HEK293 (cell line): ENCODE results near the gene LARP6.

ENCODE experiments used
- BCL6B ChIP-seq: fragments of 450-650 bp; formaldehyde crosslinking; IDR thresholded peaks from 2 replicates; pipeline ENCODE4 v1.5.1; 2017; ENCODE audit warnings: missing biosample characterization, missing genetic modification characterization
- KLF7 ChIP-seq: fragments of 450-650 bp; formaldehyde crosslinking; IDR thresholded peaks from 2 replicates; pipeline ENCODE4 v1.5.1; 2016; ENCODE audit warnings: missing biosample characterization, missing genetic modification characterization, borderline replicate concordance
- MZF1 ChIP-seq: fragments of 450-650 bp; formaldehyde crosslinking; IDR thresholded peaks from 2 replicates; pipeline ENCODE4 v1.5.1; 2017; ENCODE audit warnings: missing biosample characterization, missing genetic modification characterization, borderline replicate concordance
- OSR2 ChIP-seq: fragments of 450-650 bp; formaldehyde crosslinking; IDR thresholded peaks from 2 replicates; pipeline ENCODE4 v1.5.1; 2016; ENCODE audit warnings: missing biosample characterization, missing genetic modification characterization
- SP2 ChIP-seq: fragments of 450-650 bp; formaldehyde crosslinking; IDR thresholded peaks from 2 replicates; pipeline ENCODE4 v1.5.1; 2016; ENCODE audit warnings: missing biosample characterization, missing genetic modification characterization
- ZBTB10 ChIP-seq: fragments of 450-650 bp; formaldehyde crosslinking; IDR thresholded peaks from 2 replicates; pipeline ENCODE4 v1.5.1; 2016; ENCODE audit warnings: missing biosample characterization, missing genetic modification characterization
- ZBTB21 ChIP-seq: fragments of 450-650 bp; formaldehyde crosslinking; IDR thresholded peaks from 2 replicates; pipeline ENCODE4 v1.5.1; 2017; ENCODE audit warnings: missing biosample characterization, missing genetic modification characterization
- ZBTB49 ChIP-seq: fragments of 450-650 bp; formaldehyde crosslinking; IDR thresholded peaks from 2 replicates; pipeline ENCODE4 v1.5.1; 2016; ENCODE audit warnings: missing biosample characterization, missing genetic modification characterization, low read depth
- ZNF10 ChIP-seq: fragments of 450-650 bp; formaldehyde crosslinking; IDR thresholded peaks from 2 replicates; pipeline ENCODE4 v1.5.1; 2017; ENCODE audit warnings: missing biosample characterization, missing genetic modification characterization
- ZNF202 ChIP-seq: fragments of 450-650 bp; formaldehyde crosslinking; IDR thresholded peaks from 2 replicates; pipeline ENCODE4 v1.5.1; 2016; ENCODE audit warnings: missing biosample characterization, missing genetic modification characterization, borderline replicate concordance
- ZNF214 ChIP-seq: fragments of 450-650 bp; formaldehyde crosslinking; IDR thresholded peaks from 2 replicates; pipeline ENCODE4 v1.5.1; 2017; ENCODE audit warnings: missing biosample characterization, mild to moderate bottlenecking, missing genetic modification characterization, borderline replicate concordance
- ZNF311 ChIP-seq: fragments of 450-650 bp; formaldehyde crosslinking; IDR thresholded peaks from 2 replicates; pipeline ENCODE4 v1.5.1; 2017; ENCODE audit warnings: missing biosample characterization, missing genetic modification characterization, borderline replicate concordance
- ZNF335 ChIP-seq: fragments of 450-650 bp; formaldehyde crosslinking; conservative IDR thresholded peaks from 2 replicates; pipeline ENCODE4 v1.5.1; 2016; ENCODE audit warnings: missing biosample characterization, missing genetic modification characterization
- ZNF416 ChIP-seq: fragments of 450-650 bp; formaldehyde crosslinking; IDR thresholded peaks from 2 replicates; pipeline ENCODE4 v1.5.1; 2016; ENCODE audit warnings: missing biosample characterization, missing genetic modification characterization
- ZNF488 ChIP-seq: fragments of 450-650 bp; formaldehyde crosslinking; IDR thresholded peaks from 2 replicates; pipeline ENCODE4 v1.5.1; 2016; ENCODE audit warnings: missing biosample characterization, missing genetic modification characterization
- ZNF513 ChIP-seq: fragments of 450-650 bp; IDR thresholded peaks from 2 replicates; pipeline ENCODE4 v1.5.1; 2018; ENCODE audit warnings: missing biosample characterization, missing genetic modification characterization
- ZNF544 ChIP-seq: fragments of 450-650 bp; formaldehyde crosslinking; IDR thresholded peaks from 2 replicates; pipeline ENCODE4 v1.5.0; 2017; ENCODE audit warnings: missing biosample characterization, missing genetic modification characterization
- ZNF624 ChIP-seq: fragments of 450-650 bp; formaldehyde crosslinking; IDR thresholded peaks from 2 replicates; pipeline ENCODE4 v1.5.1; 2017; ENCODE audit warnings: missing biosample characterization, missing genetic modification characterization
- ZNF629 ChIP-seq: fragments of 450-650 bp; formaldehyde crosslinking; IDR thresholded peaks from 2 replicates; pipeline ENCODE4 v1.5.1; 2017; ENCODE audit warnings: missing biosample characterization, missing genetic modification characterization
- ZNF791 ChIP-seq: fragments of 450-650 bp; formaldehyde crosslinking; IDR thresholded peaks from 2 replicates; pipeline ENCODE4 v1.5.1; 2016; ENCODE audit warnings: missing biosample characterization, missing genetic modification characterization

LARP6 gene

GRCh38 chr15:70853973-70854665 is at the start of gene LARP6 (continued):
- TF ChIP-seq ZNF488 (tag by site-specific recombination) (no peak), ZNF10 (tag by site-specific recombination) (no peak), ZNF214 (no peak), ZNF624 (no peak), ZNF791 (tag by site-specific recombination) (no peak), MZF1 (tag by site-specific recombination) (peak; percentile 38; the same call in 1 of the 2 replicates), ZNF629 (peak; percentile 22; the same call in 1 of the 2 replicates), ZNF202 (tag by site-specific recombination) (no peak), ZNF513 (tag by site-specific recombination) (no peak), ZNF311 (tag by site-specific recombination) (no peak), SP2 (tag by site-specific recombination) (peak; percentile 27; the same call in 1 of the 2 replicates), ZNF335 (tag by site-specific recombination) (peak; percentile 89), ZNF416 (tag by site-specific recombination) (no peak), ZBTB10 (0 out of 2 replicates have a peak, but pooled peaks have one; percentile 45), BCL6B (tag by site-specific recombination) (no peak), OSR2 (tag by site-specific recombination) (no peak), ZBTB21 (tag by site-specific recombination) (no peak), KLF7 (tag by site-specific recombination) (no peak), ZBTB49 (no peak), ZNF544 (tag by site-specific recombination) (no peak)
